SK-N-MC (cell line): Measurements from ENCODE around the gene COASY.

ENCODE experiments used
- EZH2 ChIP-seq: fragments of 200-600 bp; sonication (generic); IDR thresholded peaks from one replicate; pipeline ENCODE4 v1.6.1; 2017; ENCODE audit warnings: antibody characterized with exemption
- FOXP2 ChIP-seq: optimal IDR thresholded peaks from 2 replicates; pipeline ENCODE3; 2011; ENCODE audit warnings: mild to moderate bottlenecking, moderate library complexity; ENCODE audit not compliant: insufficient read depth; ENCODE audit errors: extremely low read length, control extremely low read depth
- POLR2AphosphoS5 ChIP-seq: IDR thresholded peaks from 2 replicates; pipeline ENCODE4 v1.6.1; 2012; ENCODE audit warnings: mild to moderate bottlenecking, low read depth, low read length, borderline replicate concordance

DNA sequence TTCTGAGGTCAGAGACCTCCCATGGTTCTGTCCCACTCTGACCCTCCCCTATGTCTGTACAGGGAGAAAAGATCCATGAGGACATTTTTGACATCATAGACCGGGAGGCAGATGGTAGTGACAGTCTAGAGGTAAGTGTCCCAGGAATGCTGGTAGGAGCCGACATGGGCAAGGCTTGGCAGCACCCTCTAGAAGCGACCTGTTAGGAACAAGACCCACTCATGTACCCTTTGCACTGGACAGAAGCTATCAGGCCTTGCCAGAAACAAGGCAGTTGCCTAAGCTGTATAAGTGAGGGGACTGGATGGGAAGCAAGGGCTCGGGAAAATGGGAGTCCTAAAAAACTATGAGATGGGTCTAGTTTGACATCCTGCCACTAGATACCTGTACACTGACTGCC is 50.1 kb downstream of the COASY start:
- TF ChIP-seq POLR2AphosphoS5 (no peak), EZH2 (no peak), FOXP2 (no peak)
